ENCODE results near the gene SGO1. TPM values are rescaled to one million over a fixed set of nuclear protein-coding genes. Genes with fewer than 3 reads are reported as not detected.

SGO1 gene
- total RNA-seq, 1 experiment from 2014 or later: 12.2 TPM

DNA sequence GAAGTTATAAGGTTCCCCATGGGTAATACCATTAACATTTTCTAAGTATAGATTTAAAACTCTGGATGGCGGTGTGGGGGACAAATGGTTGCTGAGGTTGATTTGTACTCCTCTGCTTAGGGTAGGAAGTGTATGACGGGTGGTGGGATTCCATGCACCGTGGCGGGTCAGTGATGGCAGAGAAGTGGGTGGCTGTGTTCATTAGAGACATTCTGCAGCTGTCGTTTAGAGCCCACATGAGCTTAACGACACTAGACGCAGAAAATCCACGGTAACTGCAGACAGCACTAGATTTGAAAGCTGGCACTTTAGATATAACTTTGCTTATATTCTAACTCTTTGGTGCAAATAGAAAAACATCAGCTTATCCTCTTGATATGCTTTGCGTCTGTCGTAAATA lies 37.5 kb downstream of the SGO1 start:
- intact Hi-C loops (cut with micrococcal nuclease): no loop called here

DNA sequence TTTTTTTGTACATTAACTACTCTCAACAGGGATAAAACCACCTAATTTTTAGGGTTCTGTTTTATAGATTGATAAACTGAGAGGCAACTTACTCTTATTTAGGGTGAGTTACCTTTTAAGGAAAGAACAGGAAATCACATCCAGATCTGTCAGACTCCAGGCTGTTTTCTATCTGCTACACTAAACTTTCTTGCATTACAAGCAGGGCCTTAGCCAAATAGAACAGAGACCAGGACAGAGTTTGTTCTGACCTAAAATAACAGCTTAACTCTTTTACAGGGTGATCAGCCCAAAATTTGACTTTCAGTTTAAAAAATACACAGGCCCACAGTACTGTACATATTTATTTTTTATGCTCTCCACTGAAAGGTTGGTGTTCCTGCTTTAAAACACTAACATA lies 38.6 kb downstream of the SGO1 start:
- ChIA-PET POLR2A (no interaction called here), CTCF (no interaction called here)
- intact Hi-C loops (cut with micrococcal nuclease): no loop called here
- H3K4me1 Mint-ChIP-seq (ENCODE audit: insufficient read depth, unreplicated experiment): no peaks in the 10 kb centered on the region
- no peak overlapping the region for H3K4me3 Mint-ChIP-seq (ENCODE audit: unreplicated experiment)
- no peak overlapping the region for H3K27ac Mint-ChIP-seq (ENCODE audit: low read depth, unreplicated experiment)
- no peaks in the 10 kb centered on the region for H3K27me3 Mint-ChIP-seq (ENCODE audit: insufficient read depth, unreplicated experiment)
- no peaks in the 10 kb centered on the region for H3K9me3 Mint-ChIP-seq (ENCODE audit: unreplicated experiment)
- DNase-seq (ENCODE audit: unreplicated experiment): no peak
- no TSS peak for BruUV-seq (replicated peaks)
- TF ChIP-seq, protein P1, sequence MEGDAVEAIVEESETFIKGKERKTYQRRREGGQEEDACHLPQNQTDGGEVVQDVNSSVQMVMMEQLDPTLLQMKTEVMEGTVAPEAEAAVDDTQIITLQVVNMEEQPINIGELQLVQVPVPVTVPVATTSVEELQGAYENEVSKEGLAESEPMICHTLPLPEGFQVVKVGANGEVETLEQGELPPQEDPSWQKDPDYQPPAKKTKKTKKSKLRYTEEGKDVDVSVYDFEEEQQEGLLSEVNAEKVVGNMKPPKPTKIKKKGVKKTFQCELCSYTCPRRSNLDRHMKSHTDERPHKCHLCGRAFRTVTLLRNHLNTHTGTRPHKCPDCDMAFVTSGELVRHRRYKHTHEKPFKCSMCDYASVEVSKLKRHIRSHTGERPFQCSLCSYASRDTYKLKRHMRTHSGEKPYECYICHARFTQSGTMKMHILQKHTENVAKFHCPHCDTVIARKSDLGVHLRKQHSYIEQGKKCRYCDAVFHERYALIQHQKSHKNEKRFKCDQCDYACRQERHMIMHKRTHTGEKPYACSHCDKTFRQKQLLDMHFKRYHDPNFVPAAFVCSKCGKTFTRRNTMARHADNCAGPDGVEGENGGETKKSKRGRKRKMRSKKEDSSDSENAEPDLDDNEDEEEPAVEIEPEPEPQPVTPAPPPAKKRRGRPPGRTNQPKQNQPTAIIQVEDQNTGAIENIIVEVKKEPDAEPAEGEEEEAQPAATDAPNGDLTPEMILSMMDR (IDR thresholded peaks at IDR 0.05; ENCODE audit: unreplicated experiment): no peak
- no peaks in the 10 kb centered on the region for H3K36me3 Mint-ChIP-seq (ENCODE audit: insufficient read depth, unreplicated experiment)

More for the DNA sequence above, 37.5 kb downstream of the SGO1 start:
- CTCF ChIA-PET: no interaction called here
- BruUV-seq (replicated peaks): no TSS peak
- Mint-ChIP-seq H3K36me3 (ENCODE audit: insufficient read depth, unreplicated experiment) (no peaks in the 10 kb centered on the region), H3K4me1 (ENCODE audit: insufficient read depth, unreplicated experiment) (no peaks in the 10 kb centered on the region), H3K4me3 (ENCODE audit: unreplicated experiment) (no peak overlapping the region), H3K27me3 (ENCODE audit: insufficient read depth, unreplicated experiment) (no peaks in the 10 kb centered on the region), H3K9me3 (ENCODE audit: unreplicated experiment) (no peaks in the 10 kb centered on the region), H3K27ac (ENCODE audit: low read depth, unreplicated experiment) (no peak overlapping the region)
- POLR2A ChIA-PET: no interaction called here
- TF ChIP-seq, protein P1 (IDR thresholded peaks at IDR 0.05; ENCODE audit: unreplicated experiment): no peak
- DNase-seq (ENCODE audit: unreplicated experiment): no peak

DNA sequence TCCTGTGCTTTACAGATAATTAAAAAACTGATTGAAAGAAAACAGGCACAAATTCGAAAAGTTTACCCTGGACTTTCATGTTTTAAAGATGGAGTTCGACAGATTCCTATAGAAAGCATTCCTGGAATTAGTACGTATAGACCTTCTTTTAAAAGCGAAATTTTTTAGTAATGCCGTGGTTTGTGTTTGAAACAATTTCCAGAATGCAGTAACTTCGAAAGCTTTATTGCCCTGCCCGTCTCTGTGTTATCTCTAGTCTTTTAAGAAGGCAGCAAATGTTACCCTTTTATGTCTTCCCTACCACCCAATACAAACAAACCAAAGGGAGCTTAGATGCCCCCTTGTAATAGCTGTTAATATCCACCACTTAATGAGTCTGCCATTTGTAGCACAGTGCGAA lies 39.7 kb downstream of the SGO1 start:
- no peaks in the 10 kb centered on the region for H3K27me3 Mint-ChIP-seq (ENCODE audit: insufficient read depth, unreplicated experiment)

DNA sequence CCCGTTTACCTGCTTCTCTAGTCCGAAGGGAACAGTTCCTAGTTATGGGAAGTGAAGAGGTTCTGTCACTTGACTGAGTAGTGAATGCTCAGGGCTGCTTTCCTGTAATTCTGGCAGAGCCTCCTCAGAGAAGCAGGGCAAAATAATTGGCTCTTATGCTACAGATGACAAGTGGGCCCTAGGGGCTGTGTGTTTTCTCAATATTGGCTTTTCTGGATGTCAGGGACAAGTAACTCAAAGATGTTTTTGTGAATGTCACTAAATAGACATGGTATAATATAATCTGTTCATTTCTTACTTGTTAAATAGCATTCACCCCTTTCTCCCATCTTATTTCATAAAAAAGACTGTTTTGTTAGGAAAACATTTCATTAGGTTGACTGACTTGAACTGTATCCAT lies 40.1 kb downstream of the SGO1 start:
- Mint-ChIP-seq H3K27me3 (ENCODE audit: insufficient read depth, unreplicated experiment) (no peaks in the 10 kb centered on the region), H3K36me3 (ENCODE audit: insufficient read depth, unreplicated experiment) (no peaks in the 10 kb centered on the region), H3K27ac (ENCODE audit: low read depth, unreplicated experiment) (no peak overlapping the region), H3K4me1 (ENCODE audit: insufficient read depth, unreplicated experiment) (no peaks in the 10 kb centered on the region), H3K9me3 (ENCODE audit: unreplicated experiment) (no peaks in the 10 kb centered on the region), H3K4me3 (ENCODE audit: unreplicated experiment) (no peak overlapping the region)
- TF ChIP-seq, protein P1 (IDR thresholded peaks at IDR 0.05; ENCODE audit: unreplicated experiment): no peak
- POLR2A ChIA-PET: no interaction called here
- no TSS peak for BruUV-seq (replicated peaks)
- DNase-seq (ENCODE audit: unreplicated experiment): no peak
- CTCF ChIA-PET: no interaction called here
- intact Hi-C loops (cut with micrococcal nuclease): no loop called here

More for the DNA sequence above, 39.7 kb downstream of the SGO1 start:
- no peak for DNase-seq (ENCODE audit: unreplicated experiment)
- no TSS peak for BruUV-seq (replicated peaks)
- intact Hi-C loops (cut with micrococcal nuclease): no loop called here
- ChIA-PET CTCF (interaction anchor here (0.6 kb wide), 2 partner anchors 24 to 152 kb away, joined by 3 read pairs; no protein-coding TSS in a partner anchor), POLR2A (no interaction called here)
- TF ChIP-seq, protein P1 (IDR thresholded peaks at IDR 0.05; ENCODE audit: unreplicated experiment): no peak
- Mint-ChIP-seq H3K4me1 (ENCODE audit: insufficient read depth, unreplicated experiment) (no peaks in the 10 kb centered on the region), H3K9me3 (ENCODE audit: unreplicated experiment) (no peaks in the 10 kb centered on the region), H3K27ac (ENCODE audit: low read depth, unreplicated experiment) (no peak overlapping the region), H3K36me3 (ENCODE audit: insufficient read depth, unreplicated experiment) (no peaks in the 10 kb centered on the region), H3K4me3 (ENCODE audit: unreplicated experiment) (no peak overlapping the region)
